Stimulated activated CD4-positive, alpha-beta T cell treated with anti-CD3 and anti-CD28 coated beads, Interleukin-2, amount 100 ng/mL, for 48 hours (primary cell): ENCODE results near the gene SLC39A13.

ENCODE experiments used
- DNase-seq, 2 donors: peaks; one replicate each; pipeline ENCODE4 v3.0.0-alpha.2; 2020

SLC39A13 gene

DNA sequence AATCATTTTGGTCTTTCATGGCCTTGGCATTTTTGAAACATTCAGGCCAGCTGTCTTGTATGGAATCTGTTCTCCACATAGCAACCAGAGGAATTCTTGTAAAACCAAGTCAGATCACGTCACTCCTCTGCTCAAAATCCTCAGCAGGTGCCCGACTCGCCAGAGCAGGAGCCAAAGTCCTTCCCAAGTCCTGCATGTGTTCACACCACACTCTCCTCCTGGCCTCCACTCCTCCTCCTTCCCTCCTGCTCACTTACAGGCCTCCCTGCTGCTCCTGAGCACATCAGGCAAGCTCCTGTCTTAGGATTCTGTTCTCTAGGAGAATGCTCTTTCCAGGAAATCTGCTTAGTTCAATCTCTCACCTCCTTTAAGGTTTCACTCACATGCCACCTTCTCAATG, 24.8 kb downstream of the SLC39A13 start:
- no peak for DNase-seq

DNA sequence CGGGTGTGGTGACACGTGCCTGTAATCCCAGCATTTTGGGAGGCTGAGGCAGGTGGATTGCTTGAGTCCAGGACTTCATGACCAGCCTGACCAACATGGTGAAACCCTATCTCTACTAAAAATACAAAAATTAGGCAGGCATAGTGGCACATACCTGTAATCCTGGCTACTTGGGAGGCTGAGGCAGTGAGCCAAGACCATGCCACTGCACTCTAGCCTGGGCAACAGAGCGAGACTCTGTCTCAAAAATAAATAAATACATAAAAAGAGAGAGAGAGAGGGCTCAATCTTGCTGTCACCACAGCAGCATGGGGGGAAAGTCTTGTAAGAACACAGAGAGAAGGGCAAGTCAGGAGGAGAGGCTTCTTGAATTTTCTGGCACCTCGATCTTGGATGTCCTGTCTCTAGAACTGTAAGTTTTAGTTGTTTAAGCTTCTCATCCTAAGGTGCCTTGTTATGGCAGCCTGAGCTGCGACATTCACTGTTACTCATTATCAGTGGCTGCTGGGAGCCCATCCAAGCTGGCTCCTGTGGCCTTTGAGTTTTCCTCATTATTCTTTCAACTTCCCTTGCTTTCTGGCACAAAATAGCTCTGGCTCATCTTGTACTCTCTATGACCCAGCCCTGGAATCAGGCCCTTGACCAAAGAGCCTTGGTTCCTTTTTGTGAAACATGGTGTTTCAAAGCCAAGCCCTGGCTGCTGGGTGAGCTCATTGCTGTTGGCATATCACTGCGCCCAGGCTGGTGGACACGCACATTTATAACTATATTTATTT, 25.8 kb downstream of the SLC39A13 start:
- no peak for DNase-seq

DNA sequence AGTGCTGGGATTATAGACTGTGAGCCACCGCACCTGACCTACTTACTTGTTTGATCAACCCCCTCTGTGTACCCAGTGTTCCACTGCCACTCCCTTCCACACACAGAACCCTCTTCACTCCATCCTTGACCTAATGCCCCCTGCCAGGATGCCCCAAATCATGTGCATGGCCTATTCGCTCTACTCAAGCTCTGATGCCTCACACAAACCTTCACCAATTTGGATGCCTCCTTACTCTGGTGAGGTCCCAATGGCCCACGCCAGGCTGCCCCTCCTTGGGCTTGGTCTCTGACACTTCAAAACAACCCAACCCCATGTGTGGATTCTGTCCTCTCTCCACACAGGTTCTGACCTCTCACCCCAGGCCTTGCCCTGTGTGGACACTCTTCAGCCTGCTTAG, 27.3 kb downstream of the SLC39A13 start:
- DNase-seq = no peak

GRCh38 chr11:47436726-47437125, 28.3 kb downstream of the SLC39A13 start:
- DNase-seq = no peak

DNA sequence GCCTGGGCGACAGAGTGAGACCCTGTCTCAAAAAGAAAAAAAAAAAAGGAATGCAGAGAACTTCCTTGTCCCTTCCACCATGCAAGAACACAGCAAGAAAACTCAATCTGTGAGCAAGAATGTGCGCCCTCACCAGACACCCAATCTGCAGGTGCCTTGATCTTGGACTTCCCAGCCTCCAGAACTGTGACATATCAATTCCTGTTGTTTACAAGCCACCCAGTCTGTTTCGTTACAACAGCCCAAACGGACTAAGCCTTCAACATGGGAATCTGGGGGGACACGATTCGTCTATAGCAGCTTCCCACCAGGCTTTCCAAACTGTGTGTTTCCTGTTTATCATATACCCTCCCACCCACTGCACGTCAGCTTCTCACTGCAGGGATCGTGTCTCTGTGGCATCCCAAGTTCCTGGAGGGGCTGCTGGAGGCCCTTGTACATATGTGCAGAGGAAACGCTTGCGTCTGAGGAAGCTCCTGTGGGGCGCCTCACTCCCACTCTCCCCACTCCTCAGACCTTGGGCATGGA, 28.9 kb downstream of the SLC39A13 start:
- DNase-seq = no peak

DNA sequence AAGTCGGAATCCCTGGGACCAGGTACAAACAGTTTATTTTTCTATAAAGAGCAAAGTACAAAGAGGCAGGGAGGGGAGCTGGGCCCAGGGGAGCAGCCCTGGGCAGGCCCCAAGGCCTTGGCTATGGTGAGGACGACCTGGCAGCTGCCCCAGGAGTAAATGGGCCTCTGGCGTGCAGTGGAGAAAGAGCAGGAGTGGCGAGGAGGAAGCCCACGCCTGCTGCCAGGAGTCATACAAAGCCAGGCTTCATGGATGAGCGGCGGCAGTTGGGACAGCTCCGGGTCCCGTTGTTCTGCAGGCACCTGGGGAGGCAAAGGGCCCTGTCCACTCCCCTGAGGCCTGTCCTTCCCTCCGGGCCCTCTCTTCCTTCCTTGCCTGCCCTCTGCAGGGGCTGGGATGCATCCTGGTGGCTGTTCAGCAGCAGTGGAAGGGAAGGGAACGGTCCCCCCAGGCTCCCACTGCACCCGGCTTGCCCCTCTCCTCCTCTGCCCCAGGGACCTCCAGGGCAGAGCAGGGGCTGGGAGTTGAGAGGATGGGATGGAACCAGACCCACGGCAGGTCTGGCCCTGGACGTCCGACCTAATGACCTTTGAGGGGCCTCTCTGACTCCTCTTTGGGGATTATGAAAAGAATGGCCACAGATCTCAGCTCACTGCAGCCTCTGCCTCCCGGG, 29.5 kb downstream of the SLC39A13 start:
- DNase-seq = no peak

DNA sequence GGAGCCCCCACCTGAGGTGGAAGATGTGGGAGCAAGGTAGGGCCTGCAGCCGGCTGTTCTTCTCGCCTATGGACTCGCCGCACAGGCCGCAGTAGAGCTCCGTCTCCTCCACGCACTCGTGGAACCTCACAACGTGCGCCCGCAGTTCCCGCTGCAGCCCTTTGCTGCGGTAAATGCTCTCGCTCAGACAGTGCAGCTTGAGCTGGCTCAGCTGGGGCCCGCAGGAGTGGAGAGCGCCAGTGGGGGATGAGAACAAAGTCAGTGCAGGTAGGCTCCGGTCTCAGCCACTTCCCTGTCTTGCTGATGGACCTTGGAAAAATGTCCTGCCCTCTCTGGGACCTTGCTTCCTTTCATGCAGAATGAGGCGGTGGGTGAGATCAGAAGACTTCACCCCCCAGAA, 30.3 kb downstream of the SLC39A13 start:
- no peak for DNase-seq

GRCh38 chr11:47440054-47440476, 31.7 kb downstream of the SLC39A13 start:
- no peak for DNase-seq

GRCh38 chr11:47441421-47441820, 33.0 kb downstream of the SLC39A13 start:
- DNase-seq = no peak

GRCh38 chr11:47442514-47442913, 34.1 kb downstream of the SLC39A13 start:
- DNase-seq = no peak

GRCh38 chr11:47443028-47443700, 34.8 kb downstream of the SLC39A13 start:
- no peak for DNase-seq

- DNase-seq = no peak
These were observed 35.4 kb downstream of the SLC39A13 start for GRCh38 chr11:47443817-47444216.

DNA sequence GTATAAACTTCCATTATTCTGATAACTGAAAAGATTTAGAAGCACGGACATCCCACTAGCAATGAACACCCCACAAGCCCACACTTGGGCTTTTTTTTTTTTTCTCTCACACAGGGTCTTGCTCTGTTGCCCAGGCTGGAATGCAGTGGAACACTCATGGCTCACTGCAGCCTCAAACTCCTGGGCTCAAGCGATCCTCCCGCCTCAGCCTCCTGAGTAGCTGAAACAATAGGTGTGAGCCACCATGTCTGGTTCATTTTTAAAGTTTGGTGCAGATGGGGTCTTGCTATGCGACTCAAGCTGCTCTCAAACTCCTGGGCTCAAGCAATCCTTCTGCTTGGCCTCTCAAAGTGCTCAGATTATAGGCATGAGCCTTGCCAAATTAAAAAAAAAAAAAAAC, 37.5 kb downstream of the SLC39A13 start:
- DNase-seq = no peak

- DNase-seq = no peak
These were observed 38.4 kb downstream of the SLC39A13 start for GRCh38 chr11:47446833-47447232.

- no peak for DNase-seq
These were observed 39.5 kb downstream of the SLC39A13 start for GRCh38 chr11:47447906-47448305.

DNA sequence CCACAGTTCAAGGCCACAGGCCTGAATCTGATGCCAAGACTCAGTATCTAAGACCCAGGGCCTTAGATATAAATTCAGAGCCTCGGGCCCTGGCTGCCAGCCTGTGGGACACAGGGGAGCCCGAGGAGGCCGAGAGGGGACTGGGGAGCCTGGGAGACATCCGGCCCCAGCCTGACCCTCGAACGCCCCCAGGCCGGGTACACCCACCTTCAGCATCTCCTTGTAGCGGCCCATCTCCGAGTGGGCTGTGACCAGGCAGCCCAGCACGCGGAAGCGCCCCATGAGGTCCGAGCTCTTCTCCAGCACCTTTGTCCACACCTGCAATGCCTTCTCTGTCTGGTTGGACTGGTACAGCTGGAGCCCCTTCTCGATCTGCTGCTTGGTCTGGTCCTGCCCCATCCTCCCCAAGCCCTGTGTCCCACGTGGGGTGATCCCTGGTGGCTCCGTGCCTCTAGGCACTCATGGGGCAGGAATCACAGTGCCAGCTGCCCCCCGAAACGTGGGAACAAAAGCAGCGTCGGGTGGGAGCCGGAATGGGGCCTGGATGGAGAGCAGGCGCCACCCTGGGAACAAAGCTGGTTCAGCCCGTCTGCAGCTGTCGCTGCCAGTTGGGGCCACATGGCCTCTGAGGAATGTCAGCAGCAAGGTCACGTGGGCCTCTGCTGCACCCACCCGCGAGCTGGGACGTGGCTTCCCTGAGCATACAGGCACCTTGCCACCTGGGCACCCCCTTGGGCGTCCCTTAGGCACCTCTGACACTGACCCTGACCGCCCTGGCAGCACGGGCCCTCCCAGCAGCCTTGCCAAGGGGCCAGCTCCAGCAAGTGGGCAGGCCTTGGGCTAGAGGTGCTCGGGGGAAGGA, 40.4 kb downstream of the SLC39A13 start, which contains the start of gene RAPSN:
Gene RAPSN, minus strand, starts transcription at position 571 of the 862 bp plus-strand sequence. Its CDS starts 172 bp downstream, at position 399.
- no peak for DNase-seq

DNA sequence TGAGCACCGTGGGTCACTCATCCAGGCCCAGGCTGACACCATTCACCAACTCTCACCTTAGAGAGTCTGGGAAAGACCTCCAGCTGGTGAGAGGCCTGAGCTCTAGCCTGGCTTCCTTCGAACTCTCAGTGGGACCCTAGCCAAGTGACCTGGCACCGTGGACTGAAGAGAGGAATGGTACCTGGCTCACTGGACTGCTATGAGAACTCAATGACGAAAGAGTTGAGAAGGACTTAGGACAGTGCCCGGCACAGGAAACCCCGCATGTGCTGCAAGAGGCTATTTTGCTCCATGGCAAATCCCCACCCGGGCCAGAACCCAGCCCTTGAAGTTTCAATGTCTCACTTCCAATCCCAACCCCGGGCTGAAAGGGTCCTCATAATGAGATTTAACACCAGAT, 41.2 kb downstream of the SLC39A13 start:
- DNase-seq = no peak

- DNase-seq = no peak
These were observed 43.0 kb downstream of the SLC39A13 start for GRCh38 chr11:47451436-47451835.

- DNase-seq = no peak
These were observed 43.6 kb downstream of the SLC39A13 start for GRCh38 chr11:47451990-47452389.

DNA sequence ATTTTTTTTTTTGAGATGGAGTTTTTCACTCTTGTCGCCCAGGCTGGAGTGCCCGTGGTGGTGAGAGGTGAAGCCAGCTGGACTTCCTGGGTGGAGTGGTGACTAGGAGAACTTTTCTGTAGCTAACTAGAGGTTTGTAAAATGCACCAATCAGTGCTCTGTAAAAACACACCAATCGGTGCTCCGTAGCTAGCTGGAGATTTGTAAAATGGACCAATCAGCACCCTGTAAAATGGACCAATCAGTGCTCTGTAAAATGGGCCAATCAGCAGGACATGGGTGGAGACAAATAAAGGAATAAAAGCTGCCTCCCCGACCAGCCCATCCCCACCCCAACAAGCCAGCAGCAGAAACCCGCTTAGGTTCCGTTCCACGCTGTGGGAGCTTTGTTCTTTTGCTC, 45.0 kb downstream of the SLC39A13 start:
- no peak for DNase-seq

GRCh38 chr11:47454258-47454671, 45.9 kb downstream of the SLC39A13 start:
- DNase-seq = peak; percentile 43 to 51

DNA sequence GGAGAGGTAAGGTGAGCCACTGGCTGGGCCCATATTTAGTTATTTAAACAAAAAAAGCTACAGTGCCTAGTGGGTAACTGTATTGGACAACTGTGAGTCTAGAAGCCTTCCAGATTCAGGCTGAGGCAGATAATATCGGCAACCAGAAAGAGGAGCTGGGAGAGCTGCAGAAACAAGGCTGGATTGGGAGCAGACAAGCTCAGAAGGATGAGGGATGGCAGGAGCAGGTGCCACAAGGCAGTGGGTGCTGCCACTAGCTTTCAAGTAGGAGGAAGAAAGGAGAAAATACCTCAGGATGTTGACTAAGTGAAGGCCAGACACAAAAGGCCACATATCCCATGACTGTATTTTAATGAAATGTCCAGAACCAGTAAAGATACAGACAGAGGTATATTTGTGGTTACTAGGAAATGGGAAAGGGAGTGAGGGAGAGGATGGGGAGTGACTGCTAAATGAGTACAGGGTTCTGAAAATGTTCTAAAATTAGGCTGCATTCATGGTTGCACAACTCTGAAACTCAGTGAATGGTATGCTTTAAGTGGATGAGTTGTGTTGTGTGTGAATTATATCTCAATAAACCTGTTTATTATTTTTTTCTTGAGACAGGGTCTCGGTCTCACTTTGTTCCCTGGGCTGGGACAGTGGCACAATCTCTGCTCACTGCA, 52.3 kb downstream of the SLC39A13 start:
- no peak for DNase-seq
